ENCODE results near the gene GPR152. TPM values are rescaled to one million over a fixed set of nuclear protein-coding genes. Genes with fewer than 3 reads are reported as not detected.
A peak's percentile ranks its signal among the peaks of the same experiment; 100 is the strongest.

GPR152 gene
- total RNA-seq, 2 experiments from 2014 or later: not detected

GRCh38 chr11:67483831-67484665 lies 31.5 kb upstream of the GPR152 start:
- H2AFZ ChIP-seq (ENCODE audit: low read length): no peak overlapping the region; the same call in 1 of the 2 replicates
- H3K27ac ChIP-seq (ENCODE audit: low read depth, low read length, poor library complexity, severe bottlenecking): peak overlapping the region; percentile 87
- no peaks in the 10 kb centered on the region for H3K9me2 ChIP-seq (ENCODE audit: insufficient read depth, low read length)
- peaks cover 44% of the 10 kb centered on the region for H3K4me1 ChIP-seq (ENCODE audit: insufficient read depth, low read length, poor library complexity, severe bottlenecking)
- peaks cover 28% of the 10 kb centered on the region; the same call in 1 of the 2 replicates for H3K79me2 ChIP-seq (ENCODE audit: insufficient read depth, low read depth, low read length)
- no peak for TF ChIP-seq CTCF (conservative IDR thresholded peaks at IDR 0.05; ENCODE audit: low read length)
- no peak for TF ChIP-seq EZH2phosphoT487 (IDR thresholded peaks at IDR 0.05; ENCODE audit: borderline replicate concordance, low read depth, low read length)
- peak overlapping the region; percentile 95 for H3K4me2 ChIP-seq (ENCODE audit: low read length)
- CTCF ChIA-PET (ENCODE audit: unreplicated experiment): interaction anchor here (1.4 kb wide), 1 partner anchor 44 kb away, joined by 3 read pairs; no protein-coding TSS in a partner anchor
- BruUV-seq (replicated peaks): no TSS peak
- no peaks in the 10 kb centered on the region for H4K20me1 ChIP-seq (ENCODE audit: insufficient read depth, low read length)
- intact Hi-C loops (cut with micrococcal nuclease; ENCODE audit: unreplicated experiment): loop anchor here (1.0 to 5.0 kb wide), 5 partner anchors 23 to 132 kb away; partner anchors contain the start of genes CORO1B, POLD4 and RAD9A
- no peaks in the 10 kb centered on the region for H3K9me3 ChIP-seq (ENCODE audit: low read length)
- peak overlapping the region; percentile 71 for H3K4me3 ChIP-seq (ENCODE audit: low read depth, low read length, poor library complexity, severe bottlenecking)
- peak; percentile 60 for DNase-seq (ENCODE audit: low spot score)
- peaks cover 20% of the 10 kb centered on the region for H3K36me3 ChIP-seq (ENCODE audit: insufficient read depth, low read length)
- POLR2A ChIA-PET: interaction anchor here (0.5 to 1.4 kb wide), 9 partner anchors 13 to 780 kb away, joined by 3 to 7 read pairs (median 3); partner anchors contain the start of genes PPP1CA, PTPRCAP and TBC1D10C

DNA sequence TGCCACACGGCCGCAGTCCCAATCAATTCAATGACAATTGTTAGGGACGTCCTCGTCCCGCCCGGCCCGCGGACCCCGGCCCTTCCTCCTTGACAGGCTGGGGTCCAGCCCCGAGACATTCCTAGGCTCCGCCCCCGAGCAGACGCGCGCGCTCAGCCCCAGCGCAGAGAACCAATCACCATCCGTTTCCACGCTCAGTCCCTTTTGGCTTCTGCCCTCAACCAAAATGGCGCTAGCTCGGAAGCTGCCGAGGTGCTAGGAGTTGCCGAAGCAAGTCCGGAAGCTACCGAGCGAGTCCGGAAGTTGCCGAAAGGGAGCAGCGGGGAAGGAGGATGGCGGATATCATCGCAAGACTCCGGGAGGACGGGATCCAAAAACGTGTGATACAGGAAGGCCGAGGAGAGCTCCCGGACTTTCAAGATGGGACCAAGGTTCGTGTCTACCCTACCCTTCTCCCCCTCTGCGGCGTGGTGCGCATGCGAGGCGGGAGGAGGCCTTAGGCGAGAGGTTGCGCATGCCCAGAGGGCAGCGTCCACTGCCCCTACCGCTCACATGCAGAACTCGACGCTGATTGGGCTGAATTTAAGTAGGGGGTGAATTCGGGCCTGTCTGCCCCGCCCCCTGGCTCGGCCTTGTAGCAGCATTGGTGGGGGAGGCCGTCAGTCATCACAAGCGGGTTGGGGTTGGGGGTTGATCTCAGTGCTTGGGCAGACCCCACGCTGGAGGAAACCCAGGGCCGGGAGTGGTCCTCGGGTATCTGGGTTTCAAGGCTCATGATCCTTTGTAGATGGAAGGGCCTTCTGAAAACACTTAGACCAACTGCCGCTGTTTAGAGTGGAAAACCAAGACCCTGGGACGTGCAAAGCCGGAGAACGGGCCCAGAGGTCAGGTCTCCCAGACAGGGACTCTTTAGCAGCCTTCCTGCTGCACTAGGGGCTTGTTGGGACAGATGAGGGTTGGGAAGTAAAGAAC lies 30.6 kb upstream of the GPR152 start, which contains the start of gene AIP:
TSS of gene AIP (plus strand) at position 200 of the 972 bp plus-strand sequence. CDS start at position 333, 133 bp downstream.
- Histone ChIP-seq H2AFZ (ENCODE audit: low read length) (peak within 1 kb of the TSS; percentile 71), H3K79me2 (ENCODE audit: insufficient read depth, low read depth, low read length) (peaks cover 28% of the 10 kb centered on the region; the same call in 1 of the 2 replicates), H4K20me1 (ENCODE audit: insufficient read depth, low read length) (no peaks in the 10 kb centered on the region), H3K27ac (ENCODE audit: low read depth, low read length, poor library complexity, severe bottlenecking) (peak within 1 kb of the TSS; percentile 87), H3K9me3 (ENCODE audit: low read length) (no peaks in the 10 kb centered on the region), H3K36me3 (ENCODE audit: insufficient read depth, low read length) (peaks cover 11% of the 10 kb centered on the region), H3K4me1 (ENCODE audit: insufficient read depth, low read length, poor library complexity, severe bottlenecking) (peaks cover 44% of the 10 kb centered on the region), H3K4me3 (ENCODE audit: low read depth, low read length, poor library complexity, severe bottlenecking) (peak within 1 kb of the TSS; percentile 71), H3K9me2 (ENCODE audit: insufficient read depth, low read length) (no peaks in the 10 kb centered on the region), H3K4me2 (ENCODE audit: low read length) (peak within 1 kb of the TSS; percentile 95)
- DNase-seq (ENCODE audit: low spot score): peak; percentile 99
- CTCF ChIA-PET (ENCODE audit: unreplicated experiment): interaction anchor here (1.0 kb wide), 1 partner anchor 96 kb away, joined by 5 read pairs; no protein-coding TSS in a partner anchor
- no TSS peak for BruUV-seq (replicated peaks)
- TF ChIP-seq EZH2phosphoT487 (IDR thresholded peaks at IDR 0.05; ENCODE audit: borderline replicate concordance, low read depth, low read length) (no peak), CTCF (conservative IDR thresholded peaks at IDR 0.05; ENCODE audit: low read length) (no peak)
- POLR2A ChIA-PET: interaction anchor here (0.5 to 1.8 kb wide), 7 partner anchors 12 to 237 kb away, joined by 3 to 6 read pairs (median 3); partner anchors contain the start of genes PTPRCAP and TBC1D10C
- intact Hi-C loops (cut with micrococcal nuclease; ENCODE audit: unreplicated experiment): loop anchor here (5.0 kb wide), 1 partner anchor 131 kb away; the partner anchor contains the start of gene POLD4
